IMR-90 (cell line): ENCODE measurements around the gene CD79A. TPM values are rescaled to one million over a fixed set of nuclear protein-coding genes. Genes with fewer than 3 reads are reported as not detected.

Experiments used
- ATAC-seq: fragments of 200-7000 bp; cut with Tn5 transposase; 2 replicates; pipeline ENCODE4 v1.9.1; 2020; ENCODE audit warnings: low read depth, mild to moderate bottlenecking, moderate library complexity
- BruUV-seq: library from RNA; stranded (reverse); fragments of 400-500 nt; replicated peaks from 2 replicates; lab custom pipeline; 2021; lab: Mats Ljungman, UMichigan
- CTCF ChIA-PET: fragments of 300-600 bp; formaldehyde crosslinking; extraction: SDS; loops from one replicate; lab custom pipeline; 2021; ENCODE audit warnings: antibody characterized with exemption; lab: Yijun Ruan, JAX
- POLR2A ChIA-PET: fragments of 300-600 bp; sonication (Branson Sonifier 250); formaldehyde crosslinking; loops from one replicate; lab custom pipeline; 2022; ENCODE audit warnings: antibody characterized with exemption; ENCODE audit not compliant: unreplicated experiment; lab: Charles Lee
- DNase-seq: peaks from one replicate; pipeline ENCODE4 v3.0.0; 2013
- H2AFZ ChIP-seq: replicated peaks from 2 replicates; pipeline ENCODE3; 2013; ENCODE audit warnings: low read length, mild to moderate bottlenecking; ENCODE audit not compliant: poor library complexity
- H2AK5ac ChIP-seq: 2 replicates; pipeline ENCODE4 v1.6.1; 2013; ENCODE audit warnings: low read depth, low read length, inconsistent platforms
- H2AK9ac ChIP-seq: replicated peaks from 2 replicates; pipeline ENCODE3; 2013; ENCODE audit warnings: mild to moderate bottlenecking, low read depth, low read length, moderate library complexity; ENCODE audit not compliant: poor library complexity
- H2BK120ac ChIP-seq: 2 replicates; pipeline ENCODE4 v1.6.1; 2013; ENCODE audit warnings: low read depth, low read length, inconsistent platforms
- H2BK15ac ChIP-seq: 3 replicates; pipeline ENCODE4 v1.6.1; 2013; ENCODE audit warnings: low read depth, low read length, inconsistent platforms
- H2BK20ac ChIP-seq: 2 replicates; pipeline ENCODE4 v1.6.1; 2013; ENCODE audit warnings: low read depth, mild to moderate bottlenecking, inconsistent platforms, low read length, moderate library complexity
- H2BK5ac ChIP-seq: 2 replicates; pipeline ENCODE4 v1.6.1; 2013; ENCODE audit warnings: mild to moderate bottlenecking, low read depth, low read length, inconsistent platforms; ENCODE audit not compliant: poor library complexity, severe bottlenecking
- H3K14ac ChIP-seq: replicated peaks from 2 replicates; pipeline ENCODE4 v1.6.1; 2013; ENCODE audit warnings: low read depth, low read length, inconsistent platforms
- H3K18ac ChIP-seq: 2 replicates; pipeline ENCODE4 v1.6.1; 2013; ENCODE audit warnings: low read depth, low read length, control low read depth
- H3K23ac ChIP-seq: 2 replicates; pipeline ENCODE4 v1.6.1; 2013; ENCODE audit warnings: low read depth, low read length, inconsistent platforms
- H3K27ac ChIP-seq: 2 replicates; pipeline ENCODE4 v1.5.1; 2013; ENCODE audit warnings: mild to moderate bottlenecking, control low read depth, low read length; ENCODE audit not compliant: insufficient read depth
- H3K27me3 ChIP-seq: 2 replicates; pipeline ENCODE4 v1.6.1; 2013; ENCODE audit warnings: low read length; ENCODE audit not compliant: control insufficient read depth, insufficient read depth
- H3K36me3 ChIP-seq: 2 replicates; pipeline ENCODE4 v1.6.1; 2013; ENCODE audit warnings: low read length, mixed read lengths; ENCODE audit not compliant: control insufficient read depth, insufficient read depth
- H3K4ac ChIP-seq: 2 replicates; pipeline ENCODE4 v1.6.1; 2013; ENCODE audit warnings: low read depth, low read length, inconsistent platforms
- H3K4me1 ChIP-seq: 2 replicates; pipeline ENCODE4 v1.6.1; 2013; ENCODE audit warnings: low read length, mixed read lengths; ENCODE audit not compliant: control insufficient read depth, insufficient read depth
- H3K4me2 ChIP-seq: 2 replicates; pipeline ENCODE4 v1.6.1; 2013; ENCODE audit warnings: low read depth, mild to moderate bottlenecking, control low read depth, low read length, moderate library complexity
- H3K4me3 ChIP-seq: 2 replicates; pipeline ENCODE4 v1.5.1; 2013; ENCODE audit warnings: low read depth, mild to moderate bottlenecking, control low read depth, low read length, moderate library complexity; ENCODE audit not compliant: insufficient read depth
- H3K56ac ChIP-seq: 2 replicates; pipeline ENCODE4 v1.6.1; 2013; ENCODE audit warnings: low read length, inconsistent platforms; ENCODE audit not compliant: insufficient read depth; ENCODE audit errors: extremely low read depth
- H3K79me1 ChIP-seq, 2 experiments: 2 replicates each; pipeline ENCODE4 v1.6.1; 2013; ENCODE audit warnings: low read length in 2 of 2, inconsistent platforms in 1 of 2, low read depth in 1 of 2
- H3K9ac ChIP-seq: 2 replicates; pipeline ENCODE4 v1.6.1; 2013; ENCODE audit warnings: low read depth, low read length, control low read depth
- H3K9me1 ChIP-seq: 2 replicates; pipeline ENCODE4 v1.6.1; 2013; ENCODE audit warnings: low read length, inconsistent platforms; ENCODE audit not compliant: insufficient read depth
- H3K9me3 ChIP-seq: 2 replicates; pipeline ENCODE4 v1.6.1; 2013; ENCODE audit warnings: low read length; ENCODE audit not compliant: control insufficient read depth, insufficient read depth
- H4K20me1 ChIP-seq: 2 replicates; pipeline ENCODE4 v1.6.1; 2013; ENCODE audit warnings: low read length, inconsistent platforms; ENCODE audit not compliant: insufficient read depth
- H4K5ac ChIP-seq: 2 replicates; pipeline ENCODE4 v1.6.1; 2013; ENCODE audit warnings: mild to moderate bottlenecking, low read depth, low read length, control low read depth
- H4K8ac ChIP-seq, 2 experiments: 2 replicates each; pipeline ENCODE4 v1.6.1; 2013; ENCODE audit warnings: low read depth in 2 of 2, low read length in 2 of 2, control low read depth in 1 of 2, inconsistent platforms in 1 of 2
- H4K91ac ChIP-seq: 2 replicates; pipeline ENCODE4 v1.6.1; 2013; ENCODE audit warnings: low read depth, low read length, inconsistent platforms; ENCODE audit not compliant: insufficient read depth
- BHLHE40 ChIP-seq: fragments of 150-350 bp; IDR thresholded peaks from 2 replicates; pipeline ENCODE4 v1.6.1; 2016; ENCODE audit warnings: mild to moderate bottlenecking, low read depth, low read length
- CEBPB ChIP-seq: IDR thresholded peaks from 2 replicates; pipeline ENCODE4 v1.6.1; 2012; ENCODE audit warnings: low read depth, low read length, improper control_type of control experiment
- CHD1 ChIP-seq: IDR thresholded peaks from 2 replicates; pipeline ENCODE4 v1.6.1; 2012; ENCODE audit warnings: low read depth, low read length, improper control_type of control experiment
- FOS ChIP-seq: fragments of 150-350 bp; IDR thresholded peaks from 2 replicates; pipeline ENCODE4 v1.6.1; 2016; ENCODE audit warnings: low read depth, low read length
- MAZ ChIP-seq: IDR thresholded peaks from 2 replicates; pipeline ENCODE4 v1.6.1; 2012; ENCODE audit warnings: low read depth, mild to moderate bottlenecking, low read length, improper control_type of control experiment, moderate library complexity, borderline replicate concordance
- MXI1 ChIP-seq: IDR thresholded peaks from 2 replicates; pipeline ENCODE4 v1.6.1; 2012; ENCODE audit warnings: low read depth, mild to moderate bottlenecking, low read length, moderate library complexity, borderline replicate concordance
- NFE2L2 ChIP-seq: fragments of 150-350 bp; IDR thresholded peaks from 2 replicates; pipeline ENCODE4 v1.6.1; 2016; ENCODE audit warnings: low read depth, mild to moderate bottlenecking, low read length
- POLR2A ChIP-seq: IDR thresholded peaks from 2 replicates; pipeline ENCODE4 v1.6.1; 2012; ENCODE audit warnings: mild to moderate bottlenecking, low read depth, low read length
- RAD21 ChIP-seq: IDR thresholded peaks from 2 replicates; pipeline ENCODE4 v1.6.1; 2012; ENCODE audit warnings: low read length, improper control_type of control experiment
- RCOR1 ChIP-seq: IDR thresholded peaks from 2 replicates; pipeline ENCODE4 v1.6.1; 2012; ENCODE audit warnings: mild to moderate bottlenecking, low read length, improper control_type of control experiment; ENCODE audit not compliant: insufficient replicate concordance
- RFX5 ChIP-seq: IDR thresholded peaks from 2 replicates; pipeline ENCODE4 v1.8.0; 2012; ENCODE audit warnings: low read depth, mild to moderate bottlenecking, low read length, moderate library complexity
- SMC3 ChIP-seq: fragments of 150-350 bp; IDR thresholded peaks from 2 replicates; pipeline ENCODE4 v1.6.1; 2016; ENCODE audit warnings: low read depth, mild to moderate bottlenecking, antibody characterized with exemption, low read length, moderate library complexity
- WGBS, 2 experiments: methylation state at CpG; one replicate each; pipeline versions ENCODE4 v1.1.5 to v1.1.7; 2013; ENCODE audit warnings: missing lambda C conversion rate in 2 of 2; ENCODE audit not compliant: insufficient read length in 1 of 2; ENCODE audit errors: extremely low coverage in 2 of 2; 5-methylcytosine and 5-hydroxymethylcytosine counted together
- dilution Hi-C: fragments of 300-500 bp; cut with HindIII; formaldehyde crosslinking; loops from one replicate; pipeline ENCODE4 v1.14.3; 2018; ENCODE audit warnings: low sequenced_read_pairs; ENCODE audit not compliant: unreplicated experiment
- in situ Hi-C: fragments of 300-500 bp; cut with MboI; formaldehyde crosslinking; loops from 3 replicates; pipeline ENCODE4 v1.14.3; 2019; ENCODE audit warnings: low sequenced_read_pairs, inconsistent platforms, mixed read lengths
- intact Hi-C: fragments of 100-400 bp; cut with micrococcal nuclease; formaldehyde crosslinking; loops from 2 replicates; pipeline ENCODE4 v1.10.0; 2022
- polyA plus RNA-seq, 3 experiments: library from polyadenylated mRNA; depleted of rRNA; stranded (reverse); fragments of >200 nt; gene quantifications; 2 replicates each; pipeline ENCODE4 v1.2.3, GENCODE V29; 2012; ENCODE audit warnings: low replicate concordance in 1 of 3
- total RNA-seq: library from RNA; depleted of rRNA; stranded (reverse); fragments of >200 nt; gene quantifications from 2 replicates; pipeline ENCODE4 v1.2.3, GENCODE V29; 2012
- TF ChIP-seq, protein P1 (sequence below): fragments of 150-350 bp; IDR thresholded peaks from 2 replicates; pipeline ENCODE4 v1.6.1; 2017; ENCODE audit warnings: mild to moderate bottlenecking, antibody characterized with exemption, low read length, low read depth
- TF ChIP-seq, protein P2 (sequence below): fragments of 150-350 bp; IDR thresholded peaks from 2 replicates; pipeline ENCODE4 v1.6.1; 2016; ENCODE audit warnings: low read depth, mild to moderate bottlenecking, low read length, moderate library complexity, borderline replicate concordance

The CD79A gene
- total and polyA plus RNA-seq, 2 of the 4 experiments (the other 2 are of a cell fraction): 0.19 TPM; not detected in 1

DNA sequence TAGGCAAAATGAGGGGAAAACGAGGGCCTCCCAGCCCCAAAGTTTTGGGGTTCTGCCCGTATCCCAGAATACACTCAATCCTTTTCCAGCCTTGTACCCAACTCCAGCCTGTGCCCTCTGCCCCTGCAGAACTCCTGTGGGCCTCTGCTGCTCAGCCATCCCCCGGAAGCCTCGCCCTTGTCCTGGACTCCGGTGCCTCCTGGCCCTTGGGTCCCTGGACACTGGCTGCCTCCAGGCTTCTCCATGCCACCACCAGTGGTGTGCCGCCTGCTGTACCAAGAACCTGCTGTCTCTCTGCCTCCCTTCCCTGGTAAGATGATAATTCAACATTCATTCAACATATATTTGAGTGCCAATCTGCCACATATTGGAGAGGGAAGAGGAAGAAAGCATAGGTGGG lies 28.4 kb upstream of the CD79A start:
- POLR2A ChIA-PET: no interaction called here
- no peak overlapping the region for H3K14ac ChIP-seq
- no peak overlapping the region for H2AK5ac ChIP-seq
- no peak overlapping the region for H3K18ac ChIP-seq
- H3K23ac ChIP-seq: no peak overlapping the region
- no peaks in the 10 kb centered on the region for H3K9me1 ChIP-seq
- H3K56ac ChIP-seq: no peak overlapping the region
- no peak overlapping the region for H2BK5ac ChIP-seq
- H2BK15ac ChIP-seq: no peak overlapping the region
- no peak overlapping the region for H2AK9ac ChIP-seq
- no peak for ATAC-seq
- CTCF ChIA-PET: no interaction called here
- H2BK120ac ChIP-seq: no peak overlapping the region
- H3K36me3 ChIP-seq: no peaks in the 10 kb centered on the region
- no peak overlapping the region for H2AFZ ChIP-seq
- H3K27me3 ChIP-seq: peaks cover 36% of the 10 kb centered on the region
- H3K4me3 ChIP-seq: no peak overlapping the region
- no peak for DNase-seq
- WGBS, 2 experiments: 44% methylated on average over 3 of the region's 6 CpGs; no CpG with 5 or more reads in 1 of the 2 experiments
- dilution Hi-C loops (no loop called here), in situ Hi-C loops (no loop called here), intact Hi-C loops (no loop called here)
- no peaks in the 10 kb centered on the region for H3K9me3 ChIP-seq
- no TSS peak for BruUV-seq
- no peak overlapping the region for H4K8ac ChIP-seq
- H3K79me1 ChIP-seq: no peaks in the 10 kb centered on the region
- no peak overlapping the region for H4K91ac ChIP-seq
- H4K20me1 ChIP-seq: no peaks in the 10 kb centered on the region
- H2BK20ac ChIP-seq: no peak overlapping the region
- no peak overlapping the region for H4K5ac ChIP-seq
- H3K27ac ChIP-seq: no peak overlapping the region
- no peak overlapping the region for H3K4ac ChIP-seq
- H3K4me2 ChIP-seq: no peak overlapping the region
- no peak overlapping the region for H3K9ac ChIP-seq
- no peaks in the 10 kb centered on the region for H3K4me1 ChIP-seq
- TF ChIP-seq NFE2L2 (no peak), RCOR1 (no peak), MAZ (no peak), POLR2A (no peak), CHD1 (no peak), RAD21 (no peak), RFX5 (no peak), BHLHE40 (no peak), FOS (no peak), MXI1 (no peak), SMC3 (no peak), CEBPB (no peak)
- TF ChIP-seq, protein P1, sequence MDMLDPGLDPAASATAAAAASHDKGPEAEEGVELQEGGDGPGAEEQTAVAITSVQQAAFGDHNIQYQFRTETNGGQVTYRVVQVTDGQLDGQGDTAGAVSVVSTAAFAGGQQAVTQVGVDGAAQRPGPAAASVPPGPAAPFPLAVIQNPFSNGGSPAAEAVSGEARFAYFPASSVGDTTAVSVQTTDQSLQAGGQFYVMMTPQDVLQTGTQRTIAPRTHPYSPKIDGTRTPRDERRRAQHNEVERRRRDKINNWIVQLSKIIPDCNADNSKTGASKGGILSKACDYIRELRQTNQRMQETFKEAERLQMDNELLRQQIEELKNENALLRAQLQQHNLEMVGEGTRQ: no peak
- TF ChIP-seq, protein P2, sequence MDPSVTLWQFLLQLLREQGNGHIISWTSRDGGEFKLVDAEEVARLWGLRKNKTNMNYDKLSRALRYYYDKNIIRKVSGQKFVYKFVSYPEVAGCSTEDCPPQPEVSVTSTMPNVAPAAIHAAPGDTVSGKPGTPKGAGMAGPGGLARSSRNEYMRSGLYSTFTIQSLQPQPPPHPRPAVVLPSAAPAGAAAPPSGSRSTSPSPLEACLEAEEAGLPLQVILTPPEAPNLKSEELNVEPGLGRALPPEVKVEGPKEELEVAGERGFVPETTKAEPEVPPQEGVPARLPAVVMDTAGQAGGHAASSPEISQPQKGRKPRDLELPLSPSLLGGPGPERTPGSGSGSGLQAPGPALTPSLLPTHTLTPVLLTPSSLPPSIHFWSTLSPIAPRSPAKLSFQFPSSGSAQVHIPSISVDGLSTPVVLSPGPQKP: no peak
